GM20431 (cell line): ENCODE measurements around the gene JAK1.

Experiments
- in situ Hi-C: fragments of 300-500 bp; cut with MseI, MboI; formaldehyde crosslinking; loops from one replicate; pipeline ENCODE4 v1.15.0; 2020; ENCODE audit warnings: low sequenced_read_pairs; ENCODE audit not compliant: unreplicated experiment

JAK1 gene

DNA sequence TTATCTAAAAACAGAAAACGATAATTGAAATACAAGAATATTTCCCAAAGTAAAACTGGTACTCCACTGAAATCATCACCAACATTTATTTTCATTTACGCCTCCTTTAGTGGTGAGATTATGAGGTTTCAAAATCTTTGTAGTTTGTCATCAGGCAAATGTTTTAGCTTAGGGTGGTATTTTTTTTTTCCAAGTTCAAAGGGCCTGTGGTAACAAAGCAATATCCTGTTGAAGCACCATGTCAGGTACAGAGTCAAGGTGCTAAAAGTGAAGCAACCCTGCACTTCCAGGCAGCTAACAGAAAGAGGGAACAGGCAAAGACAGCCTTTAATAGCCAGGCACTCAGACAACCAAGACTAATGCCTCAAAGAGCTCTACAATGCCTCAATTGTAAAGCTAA, 89.2 kb downstream of the JAK1 start:
- in situ Hi-C loops: no loop called here

DNA sequence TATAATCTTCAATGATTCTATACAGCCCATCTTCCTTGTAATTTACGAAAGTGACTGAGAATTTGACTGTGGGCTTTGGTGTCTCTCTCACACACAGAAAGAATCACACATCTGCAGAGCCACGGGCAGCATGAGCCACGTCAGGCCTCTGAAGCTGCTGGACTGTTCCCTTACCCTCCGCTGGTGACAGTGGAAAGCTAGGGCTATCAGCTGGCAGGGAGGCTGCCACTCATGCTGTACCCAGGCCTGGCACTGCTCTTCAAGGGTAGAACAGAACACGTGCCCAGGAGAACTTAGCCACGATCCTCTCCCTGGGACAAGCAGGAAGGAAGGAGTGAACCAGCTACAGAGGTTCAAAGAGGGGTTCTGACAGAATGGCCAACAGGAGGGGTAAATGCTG, 90.7 kb downstream of the JAK1 start:
- in situ Hi-C loops: no loop called here

DNA sequence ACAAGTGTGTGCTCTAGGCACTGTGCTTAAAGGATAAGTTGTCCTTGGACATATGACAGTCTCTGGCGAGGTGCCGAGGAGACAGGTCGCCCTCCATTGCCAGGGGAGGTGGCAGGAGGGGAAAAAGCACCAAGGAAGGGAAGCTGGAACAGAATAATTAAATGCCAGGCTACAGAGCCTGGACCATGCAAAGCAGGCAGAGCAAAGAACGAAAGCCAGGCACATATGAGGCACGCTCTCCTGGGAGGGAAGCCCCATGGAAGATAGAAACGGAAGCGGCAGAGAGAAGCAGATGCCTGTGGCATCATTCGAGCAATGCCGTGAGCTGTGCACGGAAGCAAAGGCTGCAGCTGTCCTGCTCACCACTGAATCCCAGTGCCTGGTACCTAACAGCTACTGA, 91.2 kb downstream of the JAK1 start:
- in situ Hi-C loops: no loop called here

DNA sequence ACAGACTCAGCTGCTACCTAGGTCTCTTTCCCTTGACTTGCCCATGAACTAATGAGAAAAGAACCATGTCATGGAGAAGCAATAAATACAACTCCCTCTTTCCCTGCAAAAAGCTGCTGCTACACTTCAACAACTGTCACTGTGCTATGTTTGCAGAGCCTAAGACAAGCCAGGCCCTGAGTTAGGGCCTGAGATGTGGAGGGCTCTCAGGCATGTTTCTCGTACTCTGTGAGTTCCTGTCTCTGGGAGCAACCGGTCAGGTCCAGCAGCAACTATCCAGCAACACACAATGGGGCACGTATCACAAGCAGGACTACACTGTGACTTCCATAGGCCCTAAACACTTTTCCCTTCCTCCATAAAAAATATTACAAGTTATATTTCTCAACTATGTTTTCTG, 91.7 kb downstream of the JAK1 start:
- in situ Hi-C loops: no loop called here

DNA sequence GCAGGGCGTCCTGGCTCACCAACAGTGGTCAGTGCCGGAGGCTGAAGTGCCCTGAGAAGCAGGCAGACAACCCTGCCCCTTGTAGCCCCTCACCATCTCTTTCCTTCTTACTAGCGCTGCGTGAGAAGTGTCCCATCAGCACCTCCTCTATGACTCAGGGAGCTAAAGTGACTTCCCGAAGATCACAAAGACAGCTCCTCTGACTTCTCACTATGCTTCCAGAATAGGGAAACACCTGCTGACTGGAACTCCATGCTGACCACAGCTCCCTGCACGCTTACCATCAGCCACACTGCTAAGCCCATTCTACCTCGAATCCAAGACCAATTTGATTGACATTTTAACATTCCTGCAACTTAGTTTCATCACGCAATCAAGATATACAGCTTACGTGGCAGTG, 92.8 kb downstream of the JAK1 start:
- in situ Hi-C loops: no loop called here

DNA sequence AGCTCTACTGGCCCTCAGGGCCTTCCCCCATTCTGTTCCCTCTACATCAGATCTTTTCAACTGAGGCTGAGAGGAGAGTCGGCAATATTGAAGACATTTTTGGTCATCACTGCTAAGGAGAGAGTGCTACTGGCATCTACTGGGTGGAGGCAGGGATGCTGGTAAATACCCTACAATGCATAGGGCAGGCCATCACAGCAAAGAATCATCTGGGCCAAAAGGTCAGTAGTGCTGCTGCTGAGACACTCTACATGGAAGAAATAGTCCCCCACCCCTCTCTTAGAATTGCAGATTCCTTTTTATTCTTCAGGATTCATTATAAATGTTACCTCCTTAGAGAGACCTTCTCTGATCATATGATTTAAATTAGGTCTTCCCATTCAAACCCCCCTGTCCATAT, 94.3 kb downstream of the JAK1 start:
- in situ Hi-C loops: no loop called here

DNA sequence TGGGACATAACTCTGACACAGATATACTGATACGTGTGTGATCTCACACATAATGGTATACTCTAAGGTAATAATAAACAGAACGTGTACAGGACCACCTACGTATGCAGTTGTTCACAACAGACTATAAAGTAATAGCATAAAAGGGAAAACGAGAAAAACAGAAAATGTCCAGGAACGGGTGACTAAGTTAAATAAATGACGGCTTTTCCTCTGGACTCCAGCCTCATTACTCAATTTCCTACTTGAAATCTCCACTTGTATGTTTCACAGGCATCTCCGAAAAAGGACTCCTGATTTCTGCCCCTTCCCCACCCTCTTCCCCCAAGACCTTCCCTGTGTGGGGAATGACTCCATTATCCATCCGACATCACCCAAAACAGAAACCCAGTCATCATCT, 95.1 kb downstream of the JAK1 start:
- in situ Hi-C loops: no loop called here

DNA sequence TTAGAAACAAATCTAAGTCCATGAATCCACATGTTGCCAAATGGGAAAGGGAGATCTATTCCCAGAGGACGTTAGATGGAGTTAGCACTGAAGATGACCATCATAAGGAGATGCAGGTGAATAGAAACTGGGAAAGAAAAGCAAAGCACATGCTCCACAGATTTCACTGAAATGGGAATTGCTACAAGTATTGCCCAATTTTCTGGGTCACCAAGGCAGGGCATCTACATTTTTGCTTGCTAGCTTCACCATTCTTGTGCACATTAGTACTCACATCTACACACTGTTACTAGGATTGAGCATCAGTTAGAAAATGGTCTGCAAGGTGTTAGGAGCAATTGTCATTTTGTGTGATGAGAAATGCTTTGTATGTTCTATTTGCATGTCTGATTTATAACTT, 99.1 kb downstream of the JAK1 start:
- in situ Hi-C loops: no loop called here

DNA sequence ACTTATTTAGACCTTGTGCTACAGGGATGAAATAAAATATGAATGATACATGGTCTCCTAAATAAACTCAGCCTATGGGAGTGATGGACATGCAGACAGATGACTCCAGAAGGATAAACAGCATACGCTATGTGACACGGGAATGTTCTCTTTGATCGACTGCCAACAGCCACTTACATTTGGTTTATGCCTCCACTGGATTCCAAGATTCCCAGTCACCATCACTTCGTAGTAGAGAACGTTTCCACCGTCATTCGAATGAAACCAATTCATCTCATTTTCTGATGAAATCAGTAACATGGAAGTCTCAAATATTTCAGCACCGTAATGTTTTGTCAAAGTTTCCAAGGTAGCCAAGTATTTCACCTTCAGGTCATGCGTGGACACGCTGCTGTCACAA, 99.7 kb downstream of the JAK1 start:
- in situ Hi-C loops: no loop called here

DNA sequence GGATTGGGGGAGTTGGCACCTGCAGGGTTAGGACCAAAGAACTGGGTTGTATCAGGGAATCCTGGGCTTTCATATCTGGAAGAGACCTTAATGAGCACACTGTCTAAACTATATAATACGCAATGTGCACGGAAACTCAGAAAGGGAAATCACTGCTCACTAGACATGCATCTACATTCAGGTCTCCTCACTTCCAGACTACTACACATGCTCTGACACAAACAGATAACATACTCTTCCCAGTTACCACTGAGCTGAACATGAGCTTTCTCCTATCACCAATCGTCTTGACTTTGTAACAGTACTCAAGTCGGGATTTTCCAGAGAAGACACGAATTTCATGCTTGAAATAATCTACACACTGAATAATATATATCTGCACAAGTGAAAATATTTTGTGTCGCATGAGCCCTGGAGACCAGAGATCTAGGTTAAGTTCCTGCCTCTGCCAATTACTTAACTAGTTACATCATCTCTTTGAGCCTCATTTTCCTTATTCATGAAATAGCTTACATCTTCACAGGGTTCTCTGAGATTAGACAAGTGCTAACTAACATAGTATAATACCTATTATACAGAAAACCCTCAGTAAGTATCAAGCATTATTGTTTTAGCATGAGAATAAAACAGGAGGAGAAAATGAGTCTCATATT, 101.1 kb downstream of the JAK1 start:
- in situ Hi-C loops: no loop called here

DNA sequence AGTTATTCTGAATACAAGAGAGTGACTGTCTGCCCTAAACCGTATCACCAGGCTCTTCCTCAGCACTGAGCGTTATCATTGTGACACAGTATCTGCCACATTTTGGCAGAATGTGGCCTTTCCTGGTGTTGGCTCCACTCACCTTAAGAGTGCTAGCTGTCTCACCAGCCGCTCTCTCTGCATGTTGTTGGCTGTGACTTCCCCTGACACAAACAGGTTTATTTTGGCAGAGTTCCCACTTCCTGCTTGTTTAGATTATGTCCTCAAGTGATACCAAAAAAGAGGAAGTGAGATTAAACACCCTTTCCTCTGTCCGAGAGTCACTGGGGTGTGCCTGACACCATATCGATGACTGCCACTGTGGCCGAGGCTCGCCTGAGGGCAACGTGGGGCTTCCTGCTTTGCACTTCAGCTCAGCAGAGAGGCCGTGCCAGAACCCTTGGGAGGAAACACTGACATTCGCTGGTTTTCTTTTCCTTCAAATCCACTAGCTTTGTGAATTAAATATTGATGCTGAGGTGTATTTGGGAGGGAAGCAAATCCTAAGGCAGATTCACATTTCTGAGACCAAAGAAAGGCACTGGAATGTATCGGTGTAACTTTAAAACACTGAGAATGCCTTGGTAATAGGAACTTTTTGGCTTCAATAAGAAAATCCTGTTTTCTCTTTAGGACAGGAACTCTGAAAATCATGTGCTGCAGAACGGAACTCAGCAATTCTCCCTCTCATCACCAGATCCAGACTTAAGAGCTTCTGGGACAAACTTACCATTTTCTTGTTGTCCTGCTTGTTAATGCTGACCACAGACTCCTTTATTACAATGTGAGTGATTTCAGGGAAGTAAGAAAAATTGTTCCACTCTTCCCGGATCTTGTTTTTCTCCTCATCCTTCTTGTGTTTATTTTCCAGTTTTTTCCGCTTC, 102.1 kb downstream of the JAK1 start:
- in situ Hi-C loops: no loop called here

DNA sequence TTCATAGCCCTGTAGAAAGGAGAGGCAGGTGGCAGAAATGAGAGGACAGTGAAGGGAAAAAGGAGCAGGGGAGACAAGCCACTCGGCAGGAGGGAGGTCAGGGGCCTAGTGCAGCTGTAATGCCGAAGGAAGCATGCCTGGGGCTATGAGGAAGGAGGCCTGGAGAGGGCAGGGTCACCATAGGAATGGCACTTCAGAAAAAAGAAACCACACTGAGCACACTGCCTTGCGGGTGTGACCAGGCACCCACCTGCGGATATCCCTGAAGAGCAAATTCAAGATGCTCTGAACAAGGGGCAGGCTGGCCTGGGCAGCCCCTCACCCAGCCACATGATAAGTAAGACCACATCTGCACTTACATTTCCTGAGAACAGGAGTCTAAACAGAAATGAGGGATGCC, 104.7 kb downstream of the JAK1 start:
- in situ Hi-C loops: no loop called here

DNA sequence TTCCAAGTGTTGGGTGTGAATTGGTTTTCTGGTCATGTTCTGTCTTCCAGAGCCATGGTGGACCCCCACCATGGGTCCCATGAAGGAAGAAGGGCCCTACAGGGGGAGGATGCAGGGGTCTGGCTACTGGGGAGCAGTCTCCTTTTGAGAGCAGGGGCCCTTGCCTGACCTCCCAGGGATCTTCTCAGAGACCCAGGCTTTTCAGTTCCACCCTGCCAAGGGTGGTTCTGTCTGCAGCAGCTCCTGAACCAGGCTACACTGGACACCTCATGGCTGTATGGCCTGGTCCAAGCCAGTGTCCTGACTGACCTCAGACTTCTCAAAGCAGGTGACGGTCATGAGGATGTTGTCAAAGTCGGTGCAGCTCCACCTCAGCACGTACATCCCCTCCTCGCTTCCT, 109.0 kb downstream of the JAK1 start:
- in situ Hi-C loops: no loop called here

DNA sequence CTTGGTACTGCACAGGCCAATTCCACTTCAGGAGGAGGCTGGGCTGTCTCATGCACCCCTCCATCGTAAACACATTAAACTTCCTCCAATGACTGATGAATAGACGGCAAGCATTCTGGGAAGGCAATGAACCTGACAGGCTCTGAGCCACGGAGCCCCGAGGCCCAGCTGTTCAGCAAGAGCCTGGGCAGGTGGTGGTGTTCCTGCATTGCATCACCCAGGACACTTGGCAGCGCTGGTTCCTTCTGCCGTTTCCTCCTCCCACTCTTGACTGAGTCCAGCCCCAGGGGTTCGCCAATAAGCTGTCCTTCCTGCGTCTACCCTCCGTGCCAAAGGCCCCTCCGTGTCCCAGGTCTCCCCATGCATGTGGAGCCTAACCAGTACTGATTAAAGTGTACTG, 109.8 kb downstream of the JAK1 start:
- in situ Hi-C loops: no loop called here

DNA sequence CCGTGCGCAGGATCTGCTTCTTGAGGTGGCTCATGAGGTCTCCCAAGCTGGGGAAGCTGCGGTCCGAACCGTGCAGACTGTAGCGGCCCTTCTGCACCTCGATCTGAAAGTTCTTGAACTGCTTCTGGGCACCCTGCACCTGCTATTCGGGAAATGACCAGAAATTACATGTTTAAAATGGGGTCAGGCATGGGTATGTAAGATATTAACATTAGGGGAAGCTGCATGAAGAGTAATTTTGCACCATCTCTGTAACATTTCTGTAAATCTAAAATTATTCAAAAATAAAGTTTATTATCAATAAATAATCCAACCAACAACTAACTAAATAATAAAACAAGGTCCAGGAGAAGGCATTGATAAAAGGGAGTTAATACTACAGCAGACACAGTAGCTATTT, 110.8 kb downstream of the JAK1 start:
- in situ Hi-C loops: no loop called here

DNA sequence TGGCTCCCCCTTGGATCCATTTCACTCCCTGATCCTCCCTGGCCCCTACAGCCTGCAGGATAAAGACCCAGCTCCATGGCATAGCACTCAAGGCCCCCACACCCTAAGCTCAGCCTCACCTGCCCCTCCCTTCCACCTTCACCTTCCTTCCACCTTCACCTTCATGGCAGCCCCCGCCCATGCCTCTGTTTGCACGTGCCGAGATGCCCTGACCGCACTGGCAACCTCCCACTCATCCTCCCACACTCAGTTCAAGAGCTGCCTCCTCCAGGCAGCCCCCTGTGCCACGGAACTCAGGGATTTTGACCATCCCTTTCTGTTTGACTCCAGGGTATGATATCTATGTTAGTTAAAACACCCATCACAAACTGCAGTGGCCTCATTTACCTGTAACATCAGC, 111.7 kb downstream of the JAK1 start:
- in situ Hi-C loops: no loop called here

DNA sequence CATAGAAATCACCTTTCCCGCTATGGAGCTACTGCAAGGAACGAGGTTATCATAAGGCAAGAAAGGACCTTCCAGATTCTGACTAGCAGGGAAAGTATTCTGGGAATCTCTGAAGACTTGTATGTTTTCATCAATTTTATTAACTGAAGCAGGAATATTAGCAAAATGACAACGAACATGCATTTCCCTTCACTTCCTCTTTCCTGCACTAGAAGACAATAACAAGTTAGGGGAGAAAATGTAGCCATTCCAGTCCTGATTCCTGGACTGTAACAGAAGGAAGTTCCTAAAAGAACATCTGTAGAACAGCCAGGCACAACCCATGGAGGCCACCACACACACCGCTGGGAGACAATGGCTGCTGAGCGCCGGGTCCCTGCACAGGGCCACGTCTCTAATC, 114.7 kb downstream of the JAK1 start:
- in situ Hi-C loops: no loop called here

DNA sequence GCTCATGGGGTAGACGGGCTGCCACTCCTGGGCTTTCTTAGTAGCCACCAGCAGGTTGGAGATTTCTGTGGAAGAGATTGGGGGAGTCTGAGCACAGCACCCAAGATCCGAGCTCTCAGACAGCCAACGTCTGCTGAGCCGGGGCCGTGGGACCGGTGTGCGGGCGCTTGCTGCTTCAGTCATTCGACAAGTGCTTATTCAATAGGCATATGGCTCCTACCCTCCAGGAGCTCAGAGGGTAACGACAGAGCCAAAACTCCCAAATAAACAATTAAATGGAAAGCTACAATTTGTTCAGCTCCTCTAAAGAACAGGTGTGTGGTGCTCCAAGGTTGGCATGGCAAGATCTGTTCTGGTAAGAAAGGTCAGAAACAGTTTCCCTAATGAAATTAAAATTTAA, 115.5 kb downstream of the JAK1 start:
- in situ Hi-C loops: no loop called here

DNA sequence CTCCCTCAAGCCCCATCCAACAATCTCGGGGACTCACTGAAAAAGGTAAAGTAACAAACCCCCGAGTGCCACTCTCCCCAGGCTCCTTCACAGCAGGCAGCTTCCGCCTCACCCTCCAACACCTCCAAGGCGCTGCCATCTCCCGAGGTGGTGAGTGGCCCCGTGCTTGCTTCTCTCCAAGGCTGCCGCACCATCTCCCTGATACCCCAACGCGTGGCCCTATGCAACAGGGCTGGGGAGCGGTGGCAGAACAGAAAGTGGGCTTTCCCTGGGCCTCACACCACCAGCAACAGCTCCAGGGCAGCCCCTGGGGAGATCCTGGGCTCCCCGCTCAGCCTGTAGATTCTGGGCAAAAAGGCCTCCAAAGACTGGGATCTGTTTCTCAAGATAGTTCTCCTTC, 116.4 kb downstream of the JAK1 start:
- in situ Hi-C loops: no loop called here

DNA sequence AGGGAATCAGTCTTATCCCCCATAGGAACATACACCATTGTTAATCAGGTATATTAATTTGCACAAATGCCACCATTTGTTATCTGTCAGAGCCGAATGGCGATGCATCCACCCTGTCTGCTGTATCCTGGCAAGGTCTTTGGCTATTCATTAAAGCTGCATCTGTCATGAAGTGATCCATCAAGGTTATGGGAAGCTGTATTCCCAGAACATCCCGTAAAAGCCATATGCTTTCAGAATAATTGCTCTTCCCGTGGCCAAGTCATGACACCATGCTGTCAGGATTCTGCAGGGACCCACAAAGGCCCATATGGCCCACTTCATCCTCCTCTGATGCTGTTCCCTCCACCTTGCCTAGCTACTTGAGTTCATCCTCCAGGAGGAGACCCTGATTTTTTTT, 117.5 kb downstream of the JAK1 start:
- in situ Hi-C loops: no loop called here

DNA sequence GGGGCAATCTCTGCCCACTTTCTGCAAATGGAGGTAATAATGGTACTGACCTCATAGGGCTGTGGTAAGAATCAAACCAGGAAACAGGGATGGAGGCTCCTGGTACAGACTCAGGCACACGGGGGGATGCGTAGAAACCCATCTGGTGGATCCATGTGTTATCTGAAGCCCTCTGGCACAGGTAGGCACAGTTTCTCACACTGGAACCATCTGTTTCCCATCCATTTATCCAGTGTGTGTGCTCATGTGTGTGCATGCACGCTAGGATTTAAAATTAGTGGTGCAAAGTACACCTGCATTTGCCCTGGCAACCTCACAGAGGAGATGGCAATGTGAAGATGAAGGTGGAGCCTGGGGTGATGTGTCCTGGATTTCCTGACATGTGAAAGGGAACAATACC, 118.2 kb downstream of the JAK1 start:
- in situ Hi-C loops: no loop called here

DNA sequence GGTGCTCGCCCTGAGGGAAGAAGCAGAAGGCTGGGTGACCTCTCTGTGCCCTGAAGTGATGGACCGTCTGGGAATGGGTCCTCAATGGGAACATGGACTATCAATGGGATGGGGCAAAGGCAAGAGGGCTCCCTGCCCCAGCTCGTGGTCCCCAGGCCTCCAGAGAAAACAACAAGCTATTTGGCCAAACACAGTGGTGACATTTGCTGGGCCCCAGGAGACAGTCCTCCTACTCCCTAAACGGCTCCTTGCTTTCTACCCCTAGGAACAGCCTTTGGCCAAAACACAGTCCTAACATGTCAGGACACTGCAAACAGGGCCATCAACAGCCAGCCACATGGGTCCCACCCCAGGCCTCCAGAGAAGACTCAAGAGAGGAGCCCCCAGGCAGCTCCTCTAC, 118.7 kb downstream of the JAK1 start:
- in situ Hi-C loops: no loop called here
